CD4-positive, alpha-beta T cell treated with Interleukin-2 at 100 ng/mL for 4 hours (primary cell): ENCODE data around the gene MTTP.
A peak's percentile ranks its signal among the peaks of the same experiment; 100 is the strongest.
"Not testable (repeated sequence)": the region's sequence is repeated elsewhere in the genome, so short reads cannot be mapped to it uniquely, and the experiment has no call there.

Source experiments
- DNase-seq: peaks from one replicate; pipeline ENCODE4 v3.0.0-alpha.2; 2020; ENCODE audit warnings: low spot score

Gene MTTP

GRCh38 chr4:99574530-99575324 lies at the start of gene MTTP:
TSS of gene MTTP (plus strand) at chr4:99574824. CDS start at chr4:99574910, 86 bp downstream.
- DNase-seq, result no peak

DNA sequence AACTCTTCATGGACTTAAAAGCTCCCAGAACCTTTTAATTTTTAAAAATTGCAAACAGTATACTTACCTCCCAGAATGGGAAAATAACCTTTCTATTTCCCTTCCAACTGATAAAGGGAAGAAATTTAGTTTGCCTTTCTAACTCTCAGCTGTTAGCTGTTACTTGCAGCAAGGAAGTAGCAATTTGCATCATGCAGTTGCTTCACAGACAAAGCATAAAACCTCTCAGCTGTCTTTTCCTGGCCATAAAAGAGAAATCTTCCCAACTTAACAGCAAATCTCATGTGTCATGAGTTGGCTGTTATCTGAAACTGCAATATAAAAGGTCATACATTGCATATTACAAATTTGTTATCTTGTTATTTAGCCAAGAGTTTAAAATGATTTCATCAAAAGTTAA lies 45.4 kb upstream of the MTTP start:
- no peak for DNase-seq

- DNase-seq, result no peak
Observed at GRCh38 chr4:99529956-99530355, 44.7 kb upstream of the MTTP start.

- DNase-seq, result not testable (repeated sequence)
Observed at GRCh38 chr4:99534699-99535098, 39.9 kb upstream of the MTTP start.

GRCh38 chr4:99536271-99536670 lies 38.4 kb upstream of the MTTP start:
- no peak for DNase-seq

DNA sequence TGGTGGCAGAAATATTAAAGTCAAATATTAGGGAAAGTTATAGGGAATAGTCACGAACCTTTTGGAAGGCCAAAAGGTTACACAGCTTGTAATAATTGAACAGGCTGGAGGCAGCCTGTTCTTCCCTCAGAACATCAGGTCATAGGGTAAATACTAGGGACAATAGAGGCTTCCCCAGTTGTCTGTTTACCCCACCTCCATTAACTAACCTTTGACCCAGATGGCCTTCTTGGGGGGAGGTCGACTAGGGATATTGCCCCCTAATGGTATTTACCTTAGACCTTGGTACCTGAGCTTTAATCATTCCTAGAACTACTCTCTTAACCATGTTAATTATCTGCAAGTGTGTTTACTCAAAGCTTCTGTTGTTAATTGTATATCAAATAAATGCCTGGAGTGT lies 37.8 kb upstream of the MTTP start:
- no peak for DNase-seq

GRCh38 chr4:99537674-99538073 lies 37.0 kb upstream of the MTTP start:
- no peak for DNase-seq

DNA sequence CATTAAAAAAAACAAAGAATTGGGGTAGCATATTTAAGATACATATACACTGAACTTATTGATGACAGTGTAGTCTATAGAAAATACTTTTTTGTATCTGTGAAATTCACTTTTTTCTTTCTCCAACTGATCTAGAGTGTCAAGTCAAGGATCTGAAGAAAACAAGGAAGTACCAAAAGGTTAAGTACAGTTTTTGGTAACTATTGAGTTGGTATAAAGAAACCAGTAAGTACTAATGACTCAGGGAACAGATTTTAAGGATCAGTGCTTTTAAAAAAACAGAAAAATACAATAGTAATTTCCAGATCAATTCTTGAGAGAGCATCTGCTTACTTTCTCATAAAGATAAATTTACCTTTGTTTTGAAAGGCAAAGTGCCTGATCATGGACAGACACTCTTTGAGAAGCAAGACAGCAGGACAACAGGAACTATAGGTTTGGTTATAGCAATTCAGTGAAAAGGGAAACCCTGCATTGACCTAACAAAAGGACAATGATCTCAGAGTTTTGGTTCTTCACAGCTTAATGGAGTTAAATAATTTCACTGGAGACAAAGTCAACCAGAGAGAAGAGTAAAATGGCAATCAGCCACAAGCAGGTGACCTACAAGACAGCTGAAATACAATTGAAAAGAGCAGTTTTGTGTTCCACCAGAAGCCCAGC lies 34.2 kb upstream of the MTTP start:
- no peak for DNase-seq

DNA sequence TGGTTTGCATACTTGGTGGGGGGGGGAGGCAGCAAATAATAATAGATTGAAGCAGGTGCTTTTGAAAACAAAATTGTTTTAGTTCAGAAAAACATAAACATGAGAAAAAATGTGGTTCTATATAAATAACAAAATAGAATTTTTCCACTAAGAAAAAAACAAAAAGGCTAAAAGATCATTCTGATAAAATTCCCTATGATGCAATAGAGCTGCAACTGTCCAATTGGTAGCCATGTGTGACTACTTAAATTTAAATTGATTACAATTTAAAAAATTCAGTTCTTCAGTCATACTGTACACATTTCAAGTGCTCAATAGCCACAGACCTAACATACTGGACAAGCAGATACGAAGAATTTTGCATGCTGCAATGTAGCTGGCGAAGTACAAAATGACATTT lies 21.8 kb upstream of the MTTP start:
- DNase-seq, result no peak

DNA sequence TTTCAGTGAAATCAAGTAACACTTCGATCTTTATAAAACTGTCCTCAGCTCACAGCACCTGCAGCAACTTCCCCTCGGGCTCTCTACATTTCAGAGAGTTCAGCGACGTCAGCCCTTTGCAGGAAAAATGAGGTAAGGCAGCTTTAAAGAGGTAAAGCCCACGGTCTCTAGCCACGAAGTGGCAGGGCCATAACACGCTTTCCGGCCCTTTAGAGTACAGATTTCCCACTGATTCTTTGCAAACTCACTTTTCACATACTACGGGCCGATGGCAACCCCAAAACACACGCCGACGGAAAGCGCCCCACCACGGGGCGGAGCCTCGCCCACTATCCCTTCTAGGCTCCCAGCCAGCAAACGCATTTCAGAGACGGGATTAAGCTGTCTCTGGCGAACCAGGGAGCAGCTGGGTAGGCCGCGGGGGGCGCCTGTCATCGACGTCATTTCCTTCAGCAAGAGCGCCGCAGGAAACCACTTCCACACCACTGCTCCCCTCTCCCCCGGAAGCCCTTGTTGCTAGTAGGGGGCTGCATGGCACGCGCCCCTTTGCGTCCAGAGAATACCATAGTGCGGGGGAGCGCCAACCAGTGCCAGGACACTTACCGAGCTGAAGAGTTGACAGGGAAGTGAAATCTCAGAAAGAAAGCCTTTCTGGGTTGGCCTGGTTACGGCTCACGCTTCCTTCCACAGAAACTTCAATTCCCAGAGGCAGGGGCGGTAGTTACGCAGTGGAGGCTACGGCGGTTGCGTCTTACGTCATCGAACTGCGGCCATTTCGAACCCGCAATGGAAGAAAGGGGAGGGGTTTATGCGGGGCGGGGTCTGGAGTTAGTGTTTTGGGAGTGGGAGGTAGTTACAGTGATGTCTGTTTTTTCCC lies 11.1 kb upstream of the MTTP start, which contains the start of gene TRMT10A:
TSS of gene TRMT10A (minus strand) at position 730 of the 877 bp plus-strand sequence. CDS start 4,701 bp downstream, outside the sequence.
- peak; percentile 93 for DNase-seq

- no peak for DNase-seq
Observed at GRCh38 chr4:99564921-99565320, 9.7 kb upstream of the MTTP start.

DNA sequence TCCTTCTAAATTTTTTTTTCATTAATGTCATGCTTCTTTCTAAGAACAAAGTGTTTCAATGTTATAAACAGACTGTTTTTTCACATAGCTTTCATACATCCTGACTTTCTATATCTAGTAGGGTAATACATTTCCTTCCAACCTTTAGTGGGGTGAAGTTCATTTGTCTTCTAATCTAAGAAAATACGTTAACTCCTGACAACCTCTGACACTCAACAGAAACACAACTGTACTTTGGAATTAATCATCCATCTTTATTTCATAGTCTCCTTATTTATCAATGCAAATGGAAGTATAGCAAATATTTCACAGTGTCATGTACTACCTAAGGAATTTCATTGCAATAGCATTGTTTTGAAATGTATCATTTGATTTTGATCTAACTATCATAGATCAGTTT lies 2.7 kb upstream of the MTTP start:
- DNase-seq, result no peak

GRCh38 chr4:99572527-99573240 lies 1.9 kb upstream of the MTTP start:
- no peak for DNase-seq

GRCh38 chr4:99573735-99574368 lies 772 bp upstream of the MTTP start:
- no peak for DNase-seq

DNA sequence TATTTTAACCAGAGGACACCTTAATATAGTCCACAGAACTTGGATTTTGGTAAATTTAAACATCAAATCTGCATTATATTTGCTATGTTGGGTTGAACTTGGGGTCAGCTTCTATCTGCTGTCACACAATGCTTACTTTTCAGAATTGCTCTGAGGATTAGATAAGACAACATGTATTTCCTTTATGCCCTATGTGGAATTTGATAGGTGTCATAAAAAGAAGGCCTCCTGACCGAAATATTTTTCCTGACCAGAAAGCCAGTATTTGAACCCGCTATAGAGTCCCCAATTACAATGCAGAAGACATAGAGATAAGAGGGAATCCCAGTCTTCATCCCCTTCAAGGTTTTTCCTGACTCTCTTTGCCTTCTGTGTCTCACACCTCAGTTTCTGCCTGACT lies 4.1 kb downstream of the MTTP start:
- DNase-seq, result no peak

- no peak for DNase-seq
Observed at GRCh38 chr4:99585516-99585915, 10.9 kb downstream of the MTTP start.

DNA sequence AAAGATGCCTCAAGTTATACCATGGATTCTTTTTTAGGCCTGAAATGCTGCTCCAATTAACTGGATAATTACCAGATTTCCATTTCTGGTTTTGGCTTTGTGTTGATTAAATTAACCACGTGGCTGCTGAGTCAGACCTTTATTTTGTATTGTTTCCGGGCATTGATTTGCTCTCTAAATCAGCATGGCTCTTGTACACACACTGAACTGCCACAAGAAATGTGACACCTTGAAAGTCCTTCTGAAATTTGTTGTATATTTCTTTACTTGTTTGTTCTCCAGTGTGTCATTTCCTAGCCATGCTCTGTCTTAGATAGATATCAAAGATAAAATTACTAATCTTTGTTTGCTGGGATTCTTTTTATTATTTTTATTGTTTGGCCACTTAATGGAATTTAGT lies 11.7 kb downstream of the MTTP start:
- no peak for DNase-seq

DNA sequence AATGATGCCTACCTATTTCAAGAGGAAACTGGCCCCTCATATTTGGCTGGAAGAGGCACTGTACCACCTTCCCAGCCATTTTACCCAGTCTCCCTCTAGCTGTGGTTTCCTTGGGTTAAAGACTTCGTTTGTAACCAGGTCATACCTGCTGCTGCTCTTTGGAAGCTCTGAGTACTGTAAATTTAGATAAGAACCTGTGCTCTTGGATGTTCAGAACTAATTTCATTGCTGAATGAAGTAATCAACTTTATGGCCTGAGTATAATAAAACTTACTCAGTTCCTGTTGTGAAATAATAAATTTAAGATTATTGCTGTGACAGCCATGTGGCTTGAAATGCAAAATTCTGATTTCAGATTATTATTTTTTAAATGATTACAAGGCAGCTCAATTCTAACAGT lies 12.2 kb downstream of the MTTP start:
- no peak for DNase-seq

DNA sequence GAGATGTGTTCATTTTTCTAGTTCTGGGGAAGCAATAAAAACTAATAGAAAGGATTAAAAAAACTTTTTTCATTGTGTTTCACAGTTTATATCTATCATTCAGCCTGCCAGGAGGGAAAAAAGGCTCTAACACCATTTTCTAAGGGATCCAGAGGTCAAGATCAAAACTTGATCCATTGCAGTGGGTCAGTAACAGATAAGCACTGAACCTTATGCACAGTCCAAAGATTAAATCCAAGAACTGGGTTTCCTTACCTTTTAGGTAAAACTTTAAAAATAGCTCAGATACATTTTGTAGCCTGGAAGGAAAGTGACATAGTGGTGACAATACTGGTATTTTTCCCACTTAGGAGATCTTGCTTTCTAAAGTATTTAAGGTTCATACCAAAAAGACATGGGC lies 12.7 kb downstream of the MTTP start:
- no peak for DNase-seq

DNA sequence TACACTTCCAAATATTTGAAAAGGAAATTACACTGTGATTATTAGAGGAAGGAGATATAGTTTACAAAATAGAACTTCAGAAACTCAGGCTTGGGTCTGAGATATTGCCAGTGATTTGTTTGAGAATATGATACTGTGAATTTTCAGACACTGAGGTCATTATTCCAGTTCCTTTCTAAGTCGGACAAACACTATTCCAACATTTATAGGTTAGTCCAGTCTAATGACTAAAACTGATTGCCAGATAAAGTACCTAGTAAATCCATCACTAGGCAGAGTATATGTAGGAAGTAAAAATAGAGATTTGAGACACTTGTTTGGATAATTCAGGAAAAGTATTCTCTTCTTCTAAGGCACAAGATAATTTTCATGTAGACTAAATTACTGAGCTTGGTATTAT lies 13.2 kb downstream of the MTTP start:
- DNase-seq, result no peak

GRCh38 chr4:99591757-99592156 lies 17.1 kb downstream of the MTTP start:
- DNase-seq, result no peak
